Putamen (tissue), 1 donor: ENCODE results near the gene NIPAL3.
"Not testable (repeated sequence)": the region's sequence is repeated elsewhere in the genome, so short reads cannot be mapped to it uniquely, and the experiment has no call there.

ENCODE experiments used
- DNase-seq: peaks from one replicate; pipeline ENCODE4 v3.0.0-alpha.2; 2016; ENCODE audit warnings: low spot score

The NIPAL3 gene

GRCh38 chr1:24424207-24424606, 8.6 kb downstream of the NIPAL3 start:
- DNase-seq, result no peak

DNA sequence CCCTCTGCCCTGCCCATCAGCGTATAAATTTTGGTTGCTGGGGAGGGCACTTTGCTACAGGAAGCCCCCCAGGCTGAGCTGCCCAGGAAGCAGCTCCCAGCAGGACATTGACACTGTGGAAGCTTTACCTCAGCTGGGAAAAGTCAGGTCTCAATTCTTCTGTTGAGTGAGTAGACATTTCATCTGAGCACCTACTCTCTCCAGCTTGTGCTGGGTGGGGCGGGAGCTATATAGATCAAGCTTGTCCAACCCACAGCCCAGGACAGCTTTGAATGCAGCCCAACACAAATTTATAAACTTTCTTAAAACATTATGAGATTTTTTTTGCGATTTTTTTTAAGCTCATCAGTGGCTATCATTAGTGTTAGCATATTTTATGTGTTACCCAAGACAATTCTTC, 9.4 kb downstream of the NIPAL3 start:
- DNase-seq, result no peak

DNA sequence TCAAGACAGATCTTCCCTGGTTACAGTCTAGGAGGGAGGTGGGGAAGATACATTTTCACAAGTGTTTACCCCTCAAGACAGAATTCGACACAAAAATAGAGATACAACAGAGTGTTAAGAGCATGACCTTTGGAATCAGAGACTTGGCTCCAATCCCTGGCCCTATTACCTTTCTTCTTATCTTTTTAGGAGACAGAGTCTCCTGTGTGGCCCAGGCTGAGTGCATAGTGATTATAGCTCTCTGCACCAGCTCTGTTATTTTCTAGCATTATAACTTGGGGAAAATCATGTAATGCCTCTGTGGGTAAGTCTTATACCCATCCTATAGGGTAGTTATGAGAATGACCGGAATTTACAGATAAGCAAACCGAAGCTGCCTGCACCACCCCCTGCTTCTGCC, 9.8 kb downstream of the NIPAL3 start:
- no peak for DNase-seq

GRCh38 chr1:24425922-24426321, 10.3 kb downstream of the NIPAL3 start:
- DNase-seq, result no peak

GRCh38 chr1:24426744-24427544, 11.3 kb downstream of the NIPAL3 start:
- no peak for DNase-seq

- no peak for DNase-seq
These were observed 11.9 kb downstream of the NIPAL3 start for GRCh38 chr1:24427545-24427862.

DNA sequence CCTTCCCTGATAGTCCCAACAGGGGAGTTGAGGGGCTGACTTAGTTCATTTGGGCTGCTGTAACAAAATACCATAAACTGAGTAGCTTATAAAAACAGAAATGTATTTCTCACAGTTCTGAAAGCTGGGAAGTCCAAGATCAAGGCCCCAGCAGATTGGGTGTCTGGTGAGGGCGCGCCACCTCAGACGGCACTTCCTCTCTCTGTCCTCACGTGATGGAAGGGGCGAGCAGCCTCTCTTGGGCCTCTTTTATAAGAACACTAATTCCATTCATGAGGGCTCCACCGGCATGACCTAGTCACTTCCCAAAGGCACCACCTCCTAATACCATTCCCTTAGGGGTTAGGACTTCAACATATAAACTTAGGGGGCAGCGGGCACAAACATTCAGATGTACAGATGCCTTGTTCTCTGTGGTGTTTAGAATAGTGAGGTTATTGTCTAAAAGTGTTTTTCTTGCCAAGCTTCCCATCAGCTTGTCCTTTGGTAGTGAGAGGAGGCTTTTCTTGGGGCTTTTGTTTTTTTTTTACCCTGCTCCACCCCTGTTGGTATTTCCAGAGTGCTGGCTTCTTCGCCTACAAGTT, 20.3 kb downstream of the NIPAL3 start:
- DNase-seq, result peak; percentile 79

GRCh38 chr1:24437631-24438396, 22.2 kb downstream of the NIPAL3 start:
- no peak for DNase-seq

- DNase-seq, result peak; percentile 67
These were observed 22.9 kb downstream of the NIPAL3 start for GRCh38 chr1:24438423-24438901.

DNA sequence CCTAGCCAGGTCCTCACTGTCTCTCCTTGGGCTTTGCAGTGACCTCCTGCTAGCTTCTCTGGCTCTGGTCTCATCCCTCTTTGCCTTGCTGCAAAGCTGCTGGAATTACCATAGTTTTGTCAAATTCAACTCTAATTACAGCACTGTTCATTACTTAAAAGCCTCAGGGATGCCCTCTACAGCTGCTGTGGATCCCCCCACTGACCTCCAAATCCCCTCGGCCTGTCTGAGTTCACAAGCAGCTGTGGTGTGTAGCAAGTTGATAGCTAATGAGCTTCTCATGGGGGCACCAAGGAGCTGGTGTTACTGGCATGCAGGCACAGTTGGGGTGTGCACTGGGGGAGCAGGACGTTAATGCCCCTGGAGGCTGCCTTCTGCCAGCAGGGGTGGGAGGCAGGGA, 24.8 kb downstream of the NIPAL3 start:
- no peak for DNase-seq

GRCh38 chr1:24441480-24441879, 25.9 kb downstream of the NIPAL3 start:
- no peak for DNase-seq

- no peak for DNase-seq
These were observed 26.5 kb downstream of the NIPAL3 start for GRCh38 chr1:24441996-24442668.

- peak; percentile 43 for DNase-seq
These were observed 27.2 kb downstream of the NIPAL3 start for GRCh38 chr1:24442764-24443163.

- peak; percentile 73 for DNase-seq
These were observed 27.6 kb downstream of the NIPAL3 start for GRCh38 chr1:24443241-24443656.

GRCh38 chr1:24446446-24446845, 30.8 kb downstream of the NIPAL3 start:
- DNase-seq, result not testable (repeated sequence)

- DNase-seq, result no peak
These were observed 34.7 kb downstream of the NIPAL3 start for GRCh38 chr1:24450316-24450715.

- DNase-seq, result no peak
These were observed 35.3 kb downstream of the NIPAL3 start for GRCh38 chr1:24450857-24451397.

DNA sequence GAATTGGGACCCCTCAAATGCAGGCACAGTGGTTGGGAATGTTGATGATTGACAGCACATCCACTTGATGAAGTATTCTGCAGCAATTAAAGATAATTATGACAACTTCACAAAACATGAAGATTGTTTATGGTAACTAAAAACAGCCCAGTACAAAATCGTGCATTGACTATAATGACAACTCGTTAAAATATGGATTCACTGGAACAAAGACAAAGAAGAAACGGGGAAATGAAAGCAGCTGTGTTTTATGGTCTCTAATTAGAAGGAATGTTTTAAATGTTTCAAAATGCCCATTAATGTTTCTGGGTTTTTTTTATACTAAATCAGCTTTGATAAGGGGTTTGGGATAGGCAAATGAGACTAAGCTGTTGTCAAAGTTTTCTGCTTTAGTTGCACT, 36.1 kb downstream of the NIPAL3 start:
- no peak for DNase-seq

DNA sequence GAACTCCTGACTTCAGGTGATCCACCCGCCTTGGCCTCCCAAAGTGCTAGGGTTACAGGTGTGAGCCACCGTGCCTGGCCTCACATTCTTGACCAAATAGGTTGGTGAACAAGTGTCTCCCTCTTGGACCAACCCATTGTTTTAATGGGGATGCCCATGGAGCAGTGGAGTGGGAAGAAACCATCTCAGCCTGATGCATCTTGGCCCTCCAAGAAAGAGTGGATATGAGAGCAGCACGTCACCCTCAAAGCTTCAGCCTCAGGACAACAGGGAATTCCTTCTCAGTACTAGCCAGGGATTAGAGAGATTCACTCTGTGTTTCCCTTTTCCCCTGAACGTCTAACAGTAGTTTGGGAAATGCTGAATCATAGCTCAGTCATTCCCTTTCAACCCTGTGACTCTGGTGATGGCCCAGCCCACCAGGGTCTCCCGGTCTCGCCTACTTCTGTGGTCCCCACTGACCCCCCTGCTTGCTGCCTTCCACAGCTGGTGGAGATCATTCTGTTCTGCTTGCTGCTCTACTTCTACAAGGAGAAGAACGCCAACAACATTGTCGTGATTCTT, 37.4 kb downstream of the NIPAL3 start:
- DNase-seq, result no peak

DNA sequence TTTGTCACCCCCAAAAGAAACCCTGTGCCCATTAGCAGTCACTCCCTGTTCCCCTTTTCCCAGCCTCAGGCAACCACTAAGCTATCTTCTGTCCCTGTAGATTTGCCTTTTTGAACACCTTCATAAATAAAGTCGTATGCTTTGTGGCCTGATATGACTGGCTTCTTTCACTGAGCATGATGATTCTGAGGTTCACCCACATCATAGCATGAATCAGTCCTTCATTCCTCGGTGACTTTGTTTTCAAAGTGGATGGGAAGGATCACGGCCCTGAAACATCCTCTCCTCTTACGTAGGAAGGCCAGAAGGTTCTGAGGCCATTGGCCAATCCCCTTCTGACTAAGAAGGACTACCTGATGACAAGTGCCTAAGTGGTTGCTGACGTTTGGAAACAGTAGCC, 39.1 kb downstream of the NIPAL3 start:
- no peak for DNase-seq

DNA sequence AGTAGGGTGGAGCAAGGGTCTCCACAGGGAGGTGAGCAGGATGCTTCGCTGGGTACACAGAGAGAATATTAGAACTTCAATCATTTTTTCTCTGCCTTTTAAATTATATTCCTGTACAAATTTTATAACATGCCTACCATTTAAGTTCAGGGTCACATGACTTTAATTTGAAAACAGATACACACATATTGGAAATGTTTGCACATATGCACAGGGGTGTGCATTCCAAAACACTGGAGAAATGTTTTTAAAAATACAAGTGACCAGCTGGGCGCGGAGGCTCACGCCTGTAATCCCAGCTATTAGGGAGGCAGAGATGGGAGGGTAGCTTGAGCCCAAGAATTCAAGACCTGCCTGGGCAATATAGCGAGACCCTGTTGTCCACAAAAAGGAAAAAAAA, 39.7 kb downstream of the NIPAL3 start:
- DNase-seq, result no peak

GRCh38 chr1:24457866-24458265, 42.3 kb downstream of the NIPAL3 start:
- no peak for DNase-seq
